HCT116 (cell line): ENCODE measurements around the gene TRO. TPM values are rescaled to one million over a fixed set of nuclear protein-coding genes. Genes with fewer than 3 reads are reported as not detected.

ENCODE experiments used
- ATAC-seq: fragments of 200-7000 bp; cut with Tn5 transposase; 2 replicates; pipeline ENCODE4 v1.9.1; 2020; ENCODE audit warnings: mild to moderate bottlenecking, moderate library complexity
- BruUV-seq: library from RNA; stranded (reverse); fragments of 400-500 nt; replicated peaks from 2 replicates; lab custom pipeline; 2021; lab: Mats Ljungman, UMichigan
- CTCF ChIA-PET: fragments of 300-600 bp; sonication (Branson Sonifier 250); formaldehyde crosslinking; loops from one replicate; lab custom pipeline; 2021; ENCODE audit warnings: antibody characterized with exemption; lab: Charles Lee
- POLR2A ChIA-PET: fragments of 300-600, 350-600 bp; sonication (Branson Sonifier 250); formaldehyde crosslinking; loops from one replicate; lab custom pipeline; 2021; ENCODE audit warnings: antibody characterized with exemption; lab: Charles Lee
- RAD21 ChIA-PET, 2 experiments: fragments of 300-600 bp; sonication (Branson Sonifier 250); formaldehyde crosslinking; loops; one replicate each; lab custom pipeline; 2023; ENCODE audit warnings: low total read pairs in 2 of 2; ENCODE audit not compliant: uncharacterized antibody in 2 of 2, unreplicated experiment in 2 of 2, low non-redundant PET in 1 of 2; lab: Charles Lee
- DNase-seq: peaks from one replicate; pipeline ENCODE4 v3.0.0-alpha.2; 2010; ENCODE audit warnings: low read depth, low spot score
- H2AFZ ChIP-seq: fragments of 200-600 bp; shearing (Covaris generic), sonication (generic); 2 replicates; pipeline ENCODE4 v1.6.1; 2017; ENCODE audit warnings: low read depth, mixed run types, mixed read lengths, antibody characterized with exemption, low read length; ENCODE audit not compliant: poor library complexity, severe bottlenecking
- H3K27ac ChIP-seq: 2 replicates; pipeline ENCODE4 v1.5.1; 2012; ENCODE audit warnings: low read depth, low read length
- H3K27me3 ChIP-seq: fragments of 200-600 bp; sonication (generic); 2 replicates; pipeline ENCODE4 v1.6.1; 2016; ENCODE audit warnings: mixed run types, low read length, mixed read lengths; ENCODE audit not compliant: insufficient read depth
- H3K36me3 ChIP-seq, 2 experiments: fragments of 200-500 bp in 1 of 2; fragments of 200-600 bp in 1 of 2; sonication (Bioruptor generic) in 1 of 2; sonication (generic) in 1 of 2; 2 replicates each; pipeline versions ENCODE4 v1.5.1 to v1.6.1; 2014 to 2016; ENCODE audit warnings: low read length in 2 of 2, inconsistent platforms in 1 of 2, mixed read lengths in 1 of 2, mixed run types in 1 of 2; ENCODE audit not compliant: insufficient read depth in 2 of 2, control insufficient read depth in 1 of 2
- H3K4me1 ChIP-seq, 2 experiments: fragments of 200-600 bp in 1 of 2; sonication (generic) in 1 of 2; 2 replicates each; pipeline versions ENCODE4 v1.5.1 to v1.6.1; 2012 to 2017; ENCODE audit warnings: low read length in 2 of 2, inconsistent platforms in 1 of 2, mild to moderate bottlenecking in 1 of 2, mixed read lengths in 1 of 2, mixed run types in 1 of 2, moderate library complexity in 1 of 2; ENCODE audit not compliant: insufficient read depth in 2 of 2, control insufficient read depth in 1 of 2
- H3K4me2 ChIP-seq: fragments of 200-600 bp; sonication (generic); 2 replicates; pipeline ENCODE4 v1.6.1; 2017; ENCODE audit warnings: mixed run types, low read length, mixed read lengths
- H3K4me3 ChIP-seq, 2 experiments: fragments of 200-600 bp in 1 of 2; sonication (generic) in 1 of 2; replicated peaks in 1 of 2; 2 replicates each; pipeline ENCODE4 v1.5.1; 2011 to 2016; ENCODE audit warnings: low read length in 2 of 2, control low read depth in 1 of 2, low read depth in 1 of 2, mild to moderate bottlenecking in 1 of 2, mixed read lengths in 1 of 2, mixed run types in 1 of 2
- H3K79me2 ChIP-seq: fragments of 200-600 bp; sonication (generic); 2 replicates; pipeline ENCODE4 v1.6.1; 2017; ENCODE audit warnings: mild to moderate bottlenecking, mixed run types, low read length, moderate library complexity, mixed read lengths; ENCODE audit not compliant: insufficient read depth
- H3K9ac ChIP-seq: fragments of 200-600 bp; sonication (generic); 2 replicates; pipeline ENCODE4 v1.6.1; 2016; ENCODE audit warnings: low read length, mixed read lengths
- H3K9me2 ChIP-seq: fragments of 200-600 bp; sonication (generic), shearing (Covaris generic); 2 replicates; pipeline ENCODE4 v1.6.1; 2017; ENCODE audit warnings: mixed run types, mild to moderate bottlenecking, moderate library complexity; ENCODE audit not compliant: insufficient read depth
- H3K9me3 ChIP-seq, 2 experiments: fragments of 200-500 bp in 1 of 2; fragments of 200-600 bp in 1 of 2; sonication (Bioruptor generic) in 1 of 2; sonication (generic) in 1 of 2; 2 replicates each; pipeline ENCODE4 v1.6.1; 2014 to 2017; ENCODE audit warnings: low read length in 2 of 2, mixed read lengths in 2 of 2, inconsistent platforms in 1 of 2, low read depth in 1 of 2, mild to moderate bottlenecking in 1 of 2, mixed run types in 1 of 2, moderate library complexity in 1 of 2; ENCODE audit not compliant: control insufficient read depth in 1 of 2, insufficient read depth in 1 of 2
- H4K20me1 ChIP-seq: fragments of 200-600 bp; sonication (generic), shearing (Covaris generic); 2 replicates; pipeline ENCODE4 v1.6.1; 2017; ENCODE audit warnings: mixed run types, mild to moderate bottlenecking, moderate library complexity; ENCODE audit not compliant: insufficient read depth
- CEBPB ChIP-seq: IDR thresholded peaks from 2 replicates; pipeline ENCODE4 v1.6.1; 2012; ENCODE audit warnings: low read depth
- EZH2 ChIP-seq: fragments of 200-600 bp; sonication (generic); IDR thresholded peaks from 2 replicates; pipeline ENCODE4 v1.6.1; 2017; ENCODE audit warnings: antibody characterized with exemption, mixed run types
- FOSL1 ChIP-seq: IDR thresholded peaks from 2 replicates; pipeline ENCODE4 v1.6.1; 2012; ENCODE audit warnings: low read depth
- POLR2A ChIP-seq: IDR thresholded peaks from 2 replicates; pipeline ENCODE4 v1.7.0; 2011; ENCODE audit warnings: borderline replicate concordance; ENCODE audit not compliant: insufficient read depth, insufficient read length; ENCODE audit errors: extremely low read depth
- RAD21 ChIP-seq: IDR thresholded peaks from 2 replicates; pipeline ENCODE4 v1.6.1; 2012; ENCODE audit warnings: low read depth, mild to moderate bottlenecking
- SP1 ChIP-seq: IDR thresholded peaks from 2 replicates; pipeline ENCODE4 v1.6.1; 2012; ENCODE audit warnings: low read depth
- SRF ChIP-seq: IDR thresholded peaks from 2 replicates; pipeline ENCODE4 v1.6.1; 2012; ENCODE audit warnings: low read depth
- TCF7L2 ChIP-seq: IDR thresholded peaks from 2 replicates; pipeline ENCODE4 v1.7.0; 2011; ENCODE audit warnings: borderline replicate concordance, inconsistent platforms; ENCODE audit not compliant: insufficient read depth, insufficient read length; ENCODE audit errors: extremely low read depth
- YY1 ChIP-seq: IDR thresholded peaks from 2 replicates; pipeline ENCODE4 v1.6.1; 2011; ENCODE audit warnings: low read length, low read depth, moderate library complexity, mild to moderate bottlenecking; ENCODE audit not compliant: insufficient replicate concordance; ENCODE audit errors: extremely low read depth
- intact Hi-C: fragments of 100-400 bp; cut with micrococcal nuclease; formaldehyde crosslinking; loops from 2 replicates; pipeline ENCODE4 v1.10.0; 2022
- total RNA-seq: library from RNA; stranded (reverse); gene quantifications from one replicate; pipeline ENCODE4 v1.2.1, GENCODE V29; 2021; ENCODE audit not compliant: unreplicated experiment
- TF ChIP-seq, protein P1 (sequence below): IDR thresholded peaks from 2 replicates; pipeline ENCODE4 v1.6.1; 2012

The TRO gene
- total RNA-seq, 1 experiment from 2014 or later, result 0.25 TPM

DNA sequence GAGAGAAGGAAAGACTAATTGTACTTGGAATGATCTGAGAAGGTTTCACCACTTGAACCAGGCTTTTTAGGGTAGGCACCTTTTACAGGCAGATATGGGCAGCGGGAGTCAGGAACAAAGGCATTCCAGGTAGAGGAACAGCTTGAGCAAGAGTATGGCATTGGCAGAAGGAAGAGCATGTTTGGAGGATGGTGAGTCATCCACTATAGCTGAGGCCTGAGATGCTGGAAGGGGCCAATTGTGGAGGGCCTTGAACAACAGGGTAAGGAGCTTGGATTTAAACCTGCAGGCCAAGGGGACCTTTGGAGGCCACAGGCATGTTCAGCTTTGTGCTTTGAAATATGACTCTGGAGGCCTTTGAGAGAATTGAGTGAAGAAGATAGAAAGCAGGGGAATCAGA lies 41.1 kb downstream of the TRO start:
- ChIA-PET RAD21 (no interaction called here), CTCF (no interaction called here), POLR2A (no interaction called here)
- no peak overlapping the region for H3K27ac ChIP-seq
- no peak overlapping the region for H3K9ac ChIP-seq
- no peak overlapping the region for H3K4me3 ChIP-seq
- H2AFZ ChIP-seq, result no peak overlapping the region
- TF ChIP-seq RAD21, result no peak
- no peak for TF ChIP-seq YY1
- TF ChIP-seq, protein P1, sequence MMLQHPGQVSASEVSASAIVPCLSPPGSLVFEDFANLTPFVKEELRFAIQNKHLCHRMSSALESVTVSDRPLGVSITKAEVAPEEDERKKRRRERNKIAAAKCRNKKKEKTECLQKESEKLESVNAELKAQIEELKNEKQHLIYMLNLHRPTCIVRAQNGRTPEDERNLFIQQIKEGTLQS, result no peak
- no peak for TF ChIP-seq SP1
- TF ChIP-seq SRF, result no peak
- TF ChIP-seq POLR2A, result no peak
- no peak for TF ChIP-seq FOSL1
- TF ChIP-seq TCF7L2, result no peak
- no peak for TF ChIP-seq CEBPB
- ATAC-seq (no peak), DNase-seq (no peak)
- H3K9me3 ChIP-seq, result no peaks in the 10 kb centered on the region
- no peaks in the 10 kb centered on the region for H3K79me2 ChIP-seq
- no peaks in the 10 kb centered on the region for H3K4me1 ChIP-seq
- no peak overlapping the region for H3K4me2 ChIP-seq
- no peaks in the 10 kb centered on the region for H3K27me3 ChIP-seq
- intact Hi-C loops, result no loop called here
- H3K9me2 ChIP-seq, result no peaks in the 10 kb centered on the region
- no TSS peak for BruUV-seq
- no peaks in the 10 kb centered on the region for H3K36me3 ChIP-seq
- H4K20me1 ChIP-seq, result no peaks in the 10 kb centered on the region

DNA sequence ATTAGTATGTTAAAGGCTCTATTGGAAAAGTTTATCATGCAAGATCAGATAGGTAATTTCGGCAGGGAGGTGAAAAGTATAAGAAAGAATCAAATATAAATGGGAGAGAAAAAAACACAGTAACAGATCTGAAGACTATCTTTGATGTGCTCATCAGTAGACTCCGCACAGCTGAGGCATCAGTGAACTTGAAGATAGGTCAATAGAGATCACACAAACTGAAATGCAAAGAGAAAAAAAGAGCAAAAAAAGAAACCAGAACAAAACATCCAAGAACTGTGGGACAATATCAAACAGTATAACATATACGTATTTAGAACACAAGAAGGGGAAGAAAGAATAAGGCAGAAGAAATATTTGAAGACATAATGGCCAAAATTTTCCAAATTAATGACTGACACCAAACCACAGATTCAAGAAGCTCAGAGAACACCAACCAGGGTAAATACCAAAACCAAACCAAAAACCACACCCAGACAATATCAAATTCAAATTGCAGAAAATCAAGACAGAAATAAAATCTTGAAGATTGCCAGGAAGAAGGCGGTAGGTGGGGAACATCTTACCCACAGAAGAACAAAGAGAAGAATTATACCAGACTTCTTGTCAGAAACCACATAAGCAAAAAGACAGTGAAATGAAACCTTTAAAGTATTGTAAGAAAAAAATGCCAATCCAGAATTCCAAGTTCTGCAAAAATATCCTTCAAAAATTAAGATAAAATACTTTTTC lies 44.3 kb downstream of the TRO start:
- Histone ChIP-seq H3K27me3 (no peaks in the 10 kb centered on the region), H2AFZ (no peak overlapping the region), H3K9ac (no peak overlapping the region), H4K20me1 (no peaks in the 10 kb centered on the region), H3K9me2 (no peaks in the 10 kb centered on the region), H3K4me3 (no peak overlapping the region), H3K4me2 (no peak overlapping the region), H3K27ac (no peak overlapping the region), H3K9me3 (no peaks in the 10 kb centered on the region), H3K79me2 (no peaks in the 10 kb centered on the region), H3K4me1 (no peaks in the 10 kb centered on the region), H3K36me3 (no peaks in the 10 kb centered on the region)
- DNase-seq (no peak), ATAC-seq (no peak)
- ChIA-PET CTCF (no interaction called here), POLR2A (no interaction called here), RAD21 (no interaction called here)
- BruUV-seq, result no TSS peak
- intact Hi-C loops, result no loop called here
- TF ChIP-seq SRF, result no peak
- TF ChIP-seq EZH2, result no peak
